ENCODE data around the gene SMAP2.

The SMAP2 gene

DNA sequence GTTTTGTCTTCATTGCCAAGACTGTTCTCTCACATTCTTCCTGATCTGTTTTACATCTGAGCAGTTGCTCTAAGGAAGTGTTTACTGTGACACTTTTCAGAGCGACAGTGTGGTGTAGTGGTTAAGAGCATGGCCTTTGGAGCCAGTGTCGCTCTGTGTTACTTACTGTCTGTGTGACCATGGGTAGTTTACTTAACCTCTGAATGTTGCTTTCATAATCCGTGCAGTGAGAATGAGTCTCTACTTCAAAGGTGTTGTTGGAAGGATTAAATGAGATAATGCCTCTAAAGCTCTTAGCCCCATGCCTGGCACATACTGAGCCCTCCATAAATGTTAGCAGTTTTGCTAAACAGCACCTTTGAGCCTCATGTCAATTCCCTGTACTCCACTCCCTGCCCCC is 40.8 kb downstream of the SMAP2 start:
- in situ Hi-C loops (cut with MboI; ENCODE audit: low sequenced_read_pairs), result loop anchor here (25.0 kb wide), 1 partner anchor 277 kb away; no protein-coding TSS in a partner anchor

DNA sequence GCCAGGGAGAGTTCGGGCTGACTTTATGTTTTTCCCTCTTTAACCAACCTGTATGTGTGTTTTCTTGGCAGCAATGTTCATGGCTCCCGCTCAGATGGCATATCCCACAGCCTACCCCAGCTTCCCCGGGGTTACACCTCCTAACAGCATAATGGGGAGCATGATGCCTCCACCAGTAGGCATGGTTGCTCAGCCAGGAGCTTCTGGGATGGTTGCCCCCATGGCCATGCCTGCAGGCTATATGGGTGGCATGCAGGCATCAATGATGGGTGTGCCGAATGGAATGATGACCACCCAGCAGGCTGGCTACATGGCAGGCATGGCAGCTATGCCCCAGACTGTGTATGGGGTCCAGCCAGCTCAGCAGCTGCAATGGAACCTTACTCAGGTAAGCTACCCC is 43.2 kb downstream of the SMAP2 start:
- in situ Hi-C loops (cut with MboI; ENCODE audit: low sequenced_read_pairs), result loop anchor here (25.0 kb wide), 1 partner anchor 279 kb away; no protein-coding TSS in a partner anchor

DNA sequence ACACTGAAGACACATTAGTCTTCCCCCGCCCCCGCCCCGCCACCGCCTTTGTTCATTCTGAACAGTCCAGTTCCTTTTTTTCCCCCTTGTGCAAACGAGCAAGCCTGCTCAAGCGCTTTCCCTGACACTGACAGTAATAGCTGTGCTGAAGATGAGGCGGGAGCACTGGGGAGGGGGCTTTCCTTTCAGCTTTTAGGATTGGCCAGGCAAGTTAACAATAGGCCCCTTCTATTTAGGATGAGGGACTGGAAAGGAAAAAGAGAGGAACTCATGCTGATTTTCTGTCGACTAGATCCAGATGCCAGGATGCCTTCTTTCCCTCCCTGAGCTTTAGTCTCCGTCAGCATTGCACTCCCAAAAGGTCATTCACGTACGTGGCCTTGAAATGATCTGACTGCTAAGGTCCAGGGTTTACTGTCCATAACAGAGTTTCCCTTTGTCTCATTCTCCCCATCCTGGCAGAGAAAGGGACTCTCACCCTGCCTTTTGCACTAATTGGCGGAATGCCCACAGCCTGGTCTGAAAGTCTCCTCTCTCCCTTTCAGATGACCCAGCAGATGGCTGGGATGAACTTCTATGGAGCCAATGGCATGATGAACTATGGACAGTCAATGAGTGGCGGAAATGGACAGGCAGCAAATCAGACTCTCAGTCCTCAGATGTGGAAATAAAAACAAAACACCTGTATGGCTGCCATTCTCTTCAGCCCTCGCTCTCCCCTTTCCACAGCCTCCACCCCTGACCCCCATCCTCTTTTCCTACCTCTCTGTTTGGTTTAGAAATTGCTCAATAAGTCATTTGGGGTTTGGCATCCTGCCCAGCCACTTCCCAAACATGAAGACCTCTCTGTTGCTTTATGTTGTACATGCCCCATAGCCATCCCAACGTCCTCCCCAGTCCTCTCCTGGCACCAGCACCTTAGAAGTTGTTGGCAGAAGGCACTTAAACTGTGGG is 48.2 kb downstream of the SMAP2 start:
- in situ Hi-C loops (cut with MboI; ENCODE audit: low sequenced_read_pairs), result loop anchor here (25.0 kb wide), 1 partner anchor 284 kb away; no protein-coding TSS in a partner anchor

DNA sequence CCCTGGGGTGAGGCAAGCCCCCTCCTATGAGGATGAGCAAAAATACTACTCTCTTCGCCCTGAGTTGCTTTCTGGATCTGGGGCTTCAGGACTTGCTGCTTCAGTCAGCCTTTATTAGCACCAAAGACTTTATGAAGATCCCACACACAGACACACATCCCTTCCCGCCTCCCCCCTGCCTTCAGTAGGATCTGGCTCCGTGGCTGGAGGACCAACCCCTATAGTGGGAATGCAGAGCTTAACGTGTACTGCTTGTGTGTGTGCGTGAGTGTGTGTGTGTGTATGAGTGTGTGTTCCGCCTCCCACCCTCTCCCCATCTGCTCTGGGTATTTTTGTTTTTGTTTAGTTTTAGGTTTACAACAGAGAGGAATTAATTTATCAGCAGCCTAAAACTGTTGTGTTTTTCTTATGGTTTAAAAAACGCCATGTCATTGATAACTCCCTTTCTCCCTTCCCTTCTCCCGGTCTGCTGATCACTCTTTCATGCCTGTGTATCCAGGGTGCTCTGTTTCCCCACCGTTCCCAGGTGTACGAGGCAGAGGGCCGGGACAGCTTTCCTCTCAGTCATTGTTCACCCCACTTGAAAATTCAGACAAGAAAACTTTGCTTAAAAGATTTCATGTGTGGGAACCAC is 49.2 kb downstream of the SMAP2 start:
- in situ Hi-C loops (cut with MboI; ENCODE audit: low sequenced_read_pairs), result loop anchor here (25.0 kb wide), 1 partner anchor 285 kb away; no protein-coding TSS in a partner anchor

DNA sequence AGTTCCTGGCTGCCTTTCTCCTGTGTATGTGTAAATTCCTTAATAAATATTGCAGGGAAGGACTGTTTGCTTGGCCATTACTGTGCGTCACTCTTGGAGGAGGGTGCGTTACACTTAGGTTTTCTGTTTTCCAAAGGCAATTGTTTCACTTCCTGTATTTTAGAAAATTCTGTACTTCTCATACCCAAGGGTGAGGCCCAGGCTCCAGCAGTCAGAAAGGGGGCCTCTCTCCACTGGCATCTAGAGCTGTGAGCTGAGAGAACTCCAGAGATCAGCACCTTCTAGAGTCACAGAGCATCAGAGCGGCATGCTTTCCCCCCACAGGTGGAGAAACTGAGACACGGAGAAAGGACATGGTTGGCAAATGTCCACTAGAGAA is 49.7 kb downstream of the SMAP2 start:
- in situ Hi-C loops (cut with MboI; ENCODE audit: low sequenced_read_pairs), result loop anchor here (25.0 kb wide), 1 partner anchor 286 kb away; no protein-coding TSS in a partner anchor

DNA sequence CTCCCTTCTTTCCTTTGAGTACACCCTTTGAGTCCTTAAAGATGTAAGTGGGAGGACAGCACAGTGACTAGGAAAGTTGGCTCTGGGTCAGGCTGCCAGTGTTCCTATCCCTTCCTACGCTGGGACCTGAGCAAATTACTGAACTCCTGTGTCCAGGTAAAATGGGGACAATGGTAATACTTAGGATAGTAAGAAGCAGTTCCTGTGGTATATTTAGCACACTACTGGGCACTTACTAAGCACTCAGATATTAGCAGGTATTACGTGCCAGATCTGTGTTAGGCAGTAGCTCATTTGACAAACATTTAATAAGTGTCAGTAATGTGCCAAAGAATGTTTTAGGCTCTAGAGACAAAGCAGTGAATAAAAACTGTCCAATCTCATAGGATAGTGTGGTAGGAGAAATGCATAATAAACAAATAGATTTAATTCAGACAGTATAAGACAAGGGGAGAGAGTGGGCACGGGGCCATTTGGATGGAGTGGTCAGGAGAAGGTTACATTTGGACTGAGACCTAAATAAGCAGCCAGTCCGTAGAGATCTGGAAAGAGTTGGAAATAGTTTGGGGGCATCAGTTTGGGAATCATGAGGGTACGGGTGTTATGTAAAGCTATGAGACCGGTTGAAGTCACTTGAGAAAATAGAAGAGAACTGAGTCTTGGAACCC is 50.6 kb downstream of the SMAP2 start:
- in situ Hi-C loops (cut with MboI; ENCODE audit: low sequenced_read_pairs), result loop anchor here (25.0 kb wide), 1 partner anchor 287 kb away; no protein-coding TSS in a partner anchor

DNA sequence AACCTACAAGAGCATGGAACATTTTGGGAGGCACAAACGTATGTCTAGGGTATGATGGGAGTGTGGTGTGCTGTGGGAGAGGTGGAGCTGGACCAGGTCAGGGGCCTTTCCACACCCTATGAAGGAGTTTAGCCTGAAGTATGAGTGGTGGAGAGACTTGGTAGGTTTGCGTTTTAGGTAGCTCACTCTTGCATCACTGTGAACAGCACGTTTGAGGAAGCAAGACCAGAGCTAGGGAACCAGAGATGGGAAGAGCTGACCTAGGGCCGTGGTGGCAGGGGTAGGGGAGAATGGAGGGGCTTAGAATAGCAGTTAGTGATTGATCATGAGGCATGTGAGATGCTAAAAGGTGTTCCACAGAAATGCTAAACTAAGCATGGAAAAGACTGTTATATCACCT is 51.7 kb downstream of the SMAP2 start:
- in situ Hi-C loops (cut with MboI; ENCODE audit: low sequenced_read_pairs), result no loop called here

DNA sequence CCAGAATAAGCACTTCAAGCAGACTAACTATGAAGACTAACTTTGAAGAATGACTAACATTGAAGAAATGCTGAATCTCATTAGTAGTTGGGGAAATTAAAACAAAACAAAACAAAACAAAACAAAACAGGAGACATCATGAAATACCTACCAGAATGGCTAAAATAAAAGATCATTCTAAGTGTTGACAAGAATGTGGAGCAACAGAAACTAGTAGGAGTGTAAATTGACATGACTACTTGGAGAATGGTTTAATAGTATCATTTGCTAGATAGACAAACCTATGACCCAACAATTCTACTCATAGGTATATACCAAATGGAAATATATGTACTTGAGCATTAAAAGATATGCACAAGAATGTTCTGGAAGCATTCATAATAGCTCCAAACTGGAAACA is 57.9 kb downstream of the SMAP2 start:
- in situ Hi-C loops (cut with MboI; ENCODE audit: low sequenced_read_pairs), result no loop called here

DNA sequence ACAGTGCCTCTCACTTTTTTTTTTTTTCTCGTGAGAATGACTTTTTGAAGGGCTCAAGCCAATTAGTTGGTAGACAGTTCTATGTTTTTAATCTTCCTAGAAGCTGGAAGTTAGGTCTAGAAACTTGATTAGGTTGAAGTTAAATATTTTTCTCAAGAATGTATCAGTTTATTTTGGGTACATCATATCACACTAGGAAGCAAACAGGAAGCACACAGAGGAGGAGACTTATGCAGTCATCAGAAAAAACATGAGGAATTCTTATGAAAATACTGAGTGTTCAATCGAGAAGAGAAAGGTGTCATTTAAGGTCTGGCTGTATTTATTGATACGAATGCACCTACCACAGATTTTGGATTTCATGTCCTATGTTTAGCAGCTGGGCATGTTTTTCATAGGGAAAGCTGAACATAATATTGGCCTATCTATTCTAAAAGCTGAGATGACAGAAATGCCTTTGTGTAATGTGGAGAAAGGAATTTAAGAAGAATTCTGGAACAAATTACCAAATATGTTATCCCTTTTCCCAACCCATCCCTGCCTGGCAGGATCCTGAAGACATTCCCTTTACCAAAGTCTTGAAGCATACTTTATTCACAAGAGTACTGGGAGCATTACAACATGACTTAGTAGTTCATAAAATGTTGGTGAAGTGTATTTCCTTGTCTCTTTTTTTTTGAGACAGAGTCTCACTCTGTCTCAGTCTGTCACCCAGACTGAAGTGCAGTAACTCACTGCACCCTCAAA is 59.3 kb downstream of the SMAP2 start:
- in situ Hi-C loops (cut with MboI; ENCODE audit: low sequenced_read_pairs), result no loop called here

DNA sequence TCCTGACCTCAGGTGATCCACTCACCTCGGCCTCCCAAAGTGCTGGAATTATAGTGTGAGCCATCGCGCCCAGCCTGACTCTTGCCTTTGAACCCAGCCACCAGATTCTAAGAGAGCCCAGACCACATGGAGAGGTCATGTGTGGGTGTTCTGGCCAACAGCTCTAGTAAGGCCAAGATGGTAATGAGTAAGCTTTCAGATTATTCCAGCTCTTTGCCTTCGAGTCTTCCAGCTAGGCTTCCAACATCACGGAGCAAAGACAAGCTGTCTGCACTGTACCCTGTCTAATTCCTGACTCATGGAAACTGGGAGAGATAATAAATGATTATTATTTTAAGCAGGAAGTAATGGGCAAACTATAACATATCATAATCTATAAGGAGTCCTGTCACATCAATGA is 61.9 kb downstream of the SMAP2 start:
- in situ Hi-C loops (cut with MboI; ENCODE audit: low sequenced_read_pairs), result no loop called here

DNA sequence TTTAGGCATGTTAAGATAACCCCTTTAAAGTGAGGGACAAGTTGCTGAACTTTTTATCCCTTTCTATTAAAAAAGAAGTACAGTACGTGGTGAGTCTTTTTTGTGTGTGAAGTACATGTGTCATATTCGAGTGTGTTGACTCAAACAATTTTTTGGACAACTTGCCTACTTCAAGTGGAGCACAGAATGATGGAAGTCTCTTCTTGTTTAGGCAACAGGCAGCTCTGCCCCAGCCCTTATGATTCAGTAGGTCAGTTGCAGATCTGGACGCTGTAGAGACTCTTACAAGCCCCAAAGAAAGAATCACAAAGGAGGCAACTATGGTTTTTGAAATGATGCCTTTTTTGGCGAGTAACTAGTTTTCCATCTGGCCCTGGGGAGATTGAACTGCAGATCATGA is 62.3 kb downstream of the SMAP2 start:
- in situ Hi-C loops (cut with MboI; ENCODE audit: low sequenced_read_pairs), result no loop called here

DNA sequence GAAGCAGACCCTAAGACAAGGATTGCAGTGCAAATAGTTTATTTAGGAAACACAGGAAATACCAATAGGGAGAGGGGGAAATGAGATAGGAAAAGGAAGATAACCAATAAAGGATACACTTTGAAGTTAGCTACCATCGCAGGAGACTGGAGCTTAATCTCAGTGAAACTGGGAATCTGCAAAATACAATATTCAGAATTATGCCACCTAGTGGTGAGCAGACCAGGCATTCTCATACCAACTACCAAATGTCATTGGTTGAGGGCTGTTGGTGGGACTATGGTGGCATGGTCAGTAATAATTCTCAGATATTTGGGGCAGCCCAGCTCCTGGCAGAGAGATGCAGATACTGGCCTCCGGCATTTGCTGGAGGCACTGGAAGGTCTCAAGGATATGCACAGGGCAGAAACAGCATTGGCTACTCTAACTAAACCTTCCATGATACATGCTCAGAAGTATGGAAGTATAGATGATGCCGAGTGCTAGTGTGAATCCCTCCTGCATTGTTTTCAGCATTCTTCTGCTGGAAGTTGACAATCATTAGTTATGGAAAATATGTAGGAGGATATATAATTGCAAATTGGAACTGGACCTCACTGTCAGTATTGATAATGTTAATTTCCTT is 65.0 kb downstream of the SMAP2 start:
- in situ Hi-C loops (cut with MboI; ENCODE audit: low sequenced_read_pairs), result no loop called here

DNA sequence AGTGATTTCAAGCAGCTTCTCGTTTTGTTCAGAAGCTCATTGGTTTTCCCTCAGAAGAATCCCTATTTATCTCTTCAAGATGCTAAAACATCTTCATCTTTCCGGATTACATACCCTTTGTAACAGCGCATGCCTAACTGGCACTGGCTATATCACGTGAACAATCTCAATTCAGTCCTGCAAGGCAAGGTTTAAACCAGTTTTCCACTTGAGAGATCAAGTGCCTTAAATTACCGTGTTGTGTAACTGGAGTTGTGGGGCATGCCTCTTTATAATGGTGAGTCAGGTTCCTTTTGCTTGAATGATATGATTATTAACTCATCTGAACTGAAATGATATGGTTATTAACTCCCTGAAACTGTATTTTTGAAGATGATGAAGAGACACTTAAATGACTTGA is 65.7 kb downstream of the SMAP2 start:
- in situ Hi-C loops (cut with MboI; ENCODE audit: low sequenced_read_pairs), result no loop called here

DNA sequence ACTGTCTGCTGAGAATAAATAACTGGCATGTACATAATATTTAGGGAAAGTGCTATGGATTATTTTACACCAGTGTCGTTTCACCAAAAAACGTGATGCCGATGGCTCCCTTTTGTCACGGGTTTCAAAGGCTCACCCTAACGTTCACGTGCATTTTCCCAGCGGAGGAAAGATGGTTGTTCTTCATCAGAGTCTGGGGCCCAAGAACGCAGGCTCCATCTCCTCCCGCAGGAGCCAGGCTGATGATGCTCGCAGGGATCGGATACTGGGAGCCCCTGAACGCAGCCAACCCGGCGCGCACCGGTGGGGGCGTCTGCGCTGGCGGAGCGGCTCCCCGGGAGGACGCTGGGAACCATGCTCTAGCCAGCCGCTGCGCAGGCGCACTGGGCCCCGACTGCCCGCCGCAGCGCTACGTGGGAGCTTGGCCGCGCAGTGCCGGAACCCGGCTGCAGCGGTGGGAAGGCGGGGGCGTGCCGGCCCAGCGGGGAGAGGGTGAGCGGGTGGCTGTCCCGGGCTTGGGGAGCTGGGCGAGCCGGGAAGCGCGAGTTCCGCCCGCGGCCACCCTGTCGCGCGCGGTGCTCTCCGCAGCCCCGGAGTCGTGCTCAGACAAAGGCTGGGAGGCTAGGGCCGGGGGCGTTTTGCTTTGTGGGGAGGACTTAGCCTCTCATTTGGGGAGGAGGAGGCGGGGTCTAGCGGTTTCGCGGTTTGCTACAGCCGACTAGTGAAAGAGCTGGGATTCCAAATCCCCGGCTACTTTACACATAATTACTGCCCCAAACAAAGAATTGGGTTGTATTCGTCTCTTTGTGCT is 76.4 kb downstream of the SMAP2 start, which contains the start of gene ZFP69B:
Gene ZFP69B (plus strand): TSS at position 793 of the 811 bp plus-strand sequence. CDS start 486 bp downstream, outside the sequence.
- in situ Hi-C loops (cut with MboI; ENCODE audit: low sequenced_read_pairs), result no loop called here

DNA sequence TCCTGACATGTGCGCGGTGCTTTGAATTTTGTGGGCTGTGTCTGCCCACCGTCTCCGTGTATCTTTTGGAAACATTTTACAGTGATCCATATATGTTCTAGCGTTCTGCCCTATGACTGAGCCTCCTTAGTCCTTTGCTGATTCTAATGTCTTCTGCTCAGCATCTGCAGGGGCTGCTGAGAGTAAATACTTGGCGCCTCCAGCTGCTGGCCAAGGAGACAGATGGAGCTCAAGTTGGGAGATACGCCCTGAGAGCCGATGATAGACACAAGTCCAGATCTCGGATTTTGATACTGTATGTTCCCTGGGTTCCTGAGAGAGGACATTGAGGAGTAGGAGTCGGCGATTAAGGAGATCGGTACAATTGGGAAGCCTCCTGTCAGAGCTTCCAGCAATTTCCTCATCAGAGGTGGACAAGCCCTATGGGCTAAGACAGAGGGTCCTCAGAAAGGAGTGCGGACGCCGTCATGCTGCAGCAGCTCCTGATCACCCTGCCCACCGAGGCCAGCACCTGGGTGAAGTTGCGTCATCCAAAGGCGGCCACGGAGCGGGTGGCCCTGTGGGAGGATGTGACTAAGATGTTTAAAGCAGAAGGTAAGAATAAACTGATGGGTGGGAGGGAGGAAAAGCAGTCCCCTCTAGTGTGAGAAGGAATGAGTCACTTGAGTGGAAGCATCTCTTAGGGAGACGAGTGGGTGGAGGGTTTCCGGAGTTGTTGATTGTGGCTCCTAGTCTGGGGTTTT is 77.1 kb downstream of the SMAP2 start:
- in situ Hi-C loops (cut with MboI; ENCODE audit: low sequenced_read_pairs), result no loop called here

DNA sequence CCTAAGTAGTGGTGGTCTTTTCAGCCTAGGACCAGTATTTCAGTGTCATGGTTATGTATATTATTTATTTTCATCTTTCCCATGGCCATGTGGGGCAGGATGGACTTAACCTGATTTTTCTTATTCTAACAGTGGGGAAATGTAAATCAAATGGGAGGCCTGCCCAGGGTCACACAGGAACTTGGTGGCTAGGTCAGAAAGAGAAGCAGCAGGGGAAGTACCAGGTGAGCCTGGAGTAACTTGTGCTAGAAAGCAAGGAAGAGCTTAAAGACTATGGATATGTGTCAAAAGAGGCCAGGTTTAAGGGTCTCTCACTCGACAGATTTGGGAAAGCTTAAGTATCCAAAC is 77.7 kb downstream of the SMAP2 start:
- in situ Hi-C loops (cut with MboI; ENCODE audit: low sequenced_read_pairs), result no loop called here

DNA sequence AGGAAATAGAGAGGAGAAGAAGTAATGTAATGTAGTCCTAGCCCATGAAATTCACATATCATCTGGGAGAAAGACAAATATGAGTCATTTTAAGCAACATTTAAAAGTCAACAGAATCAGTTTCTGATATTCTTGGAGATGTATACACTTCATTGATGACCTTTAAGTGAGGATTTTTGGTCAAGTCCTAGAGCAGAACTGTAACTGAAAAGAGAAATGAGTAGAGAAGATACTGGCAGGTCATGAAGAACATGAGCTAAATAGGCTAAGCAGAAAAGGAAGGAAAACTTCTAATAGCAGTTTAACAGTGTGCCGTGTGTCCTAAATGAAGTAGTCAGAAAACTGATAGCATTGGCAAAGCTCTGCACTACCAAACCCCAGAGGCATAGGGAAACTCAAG is 81.3 kb downstream of the SMAP2 start:
- in situ Hi-C loops (cut with MboI; ENCODE audit: low sequenced_read_pairs), result no loop called here

DNA sequence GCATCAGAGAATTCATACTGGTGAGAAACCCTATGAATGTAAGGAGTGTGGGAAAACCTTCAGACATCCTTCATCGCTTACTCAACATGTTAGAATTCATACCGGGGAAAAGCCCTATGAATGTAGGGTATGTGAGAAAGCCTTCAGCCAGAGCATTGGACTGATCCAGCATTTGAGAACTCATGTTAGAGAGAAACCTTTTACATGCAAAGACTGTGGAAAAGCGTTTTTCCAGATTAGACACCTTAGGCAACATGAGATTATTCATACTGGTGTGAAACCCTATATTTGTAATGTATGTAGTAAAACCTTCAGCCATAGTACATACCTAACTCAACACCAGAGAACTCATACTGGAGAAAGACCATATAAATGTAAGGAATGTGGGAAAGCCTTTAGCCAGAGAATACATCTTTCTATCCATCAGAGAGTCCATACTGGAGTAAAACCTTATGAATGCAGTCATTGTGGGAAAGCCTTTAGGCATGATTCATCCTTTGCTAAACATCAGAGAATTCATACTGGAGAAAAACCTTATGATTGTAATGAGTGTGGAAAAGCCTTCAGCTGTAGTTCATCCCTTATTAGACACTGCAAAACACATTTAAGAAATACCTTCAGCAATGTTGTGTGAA is 89.5 kb downstream of the SMAP2 start:
- in situ Hi-C loops (cut with MboI; ENCODE audit: low sequenced_read_pairs), result no loop called here
